ENCODE measurements around the gene AKAP10.
"Not testable (repeated sequence)": the region's sequence is repeated elsewhere in the genome, so short reads cannot be mapped to it uniquely, and the experiment has no call there.

The AKAP10 gene

DNA sequence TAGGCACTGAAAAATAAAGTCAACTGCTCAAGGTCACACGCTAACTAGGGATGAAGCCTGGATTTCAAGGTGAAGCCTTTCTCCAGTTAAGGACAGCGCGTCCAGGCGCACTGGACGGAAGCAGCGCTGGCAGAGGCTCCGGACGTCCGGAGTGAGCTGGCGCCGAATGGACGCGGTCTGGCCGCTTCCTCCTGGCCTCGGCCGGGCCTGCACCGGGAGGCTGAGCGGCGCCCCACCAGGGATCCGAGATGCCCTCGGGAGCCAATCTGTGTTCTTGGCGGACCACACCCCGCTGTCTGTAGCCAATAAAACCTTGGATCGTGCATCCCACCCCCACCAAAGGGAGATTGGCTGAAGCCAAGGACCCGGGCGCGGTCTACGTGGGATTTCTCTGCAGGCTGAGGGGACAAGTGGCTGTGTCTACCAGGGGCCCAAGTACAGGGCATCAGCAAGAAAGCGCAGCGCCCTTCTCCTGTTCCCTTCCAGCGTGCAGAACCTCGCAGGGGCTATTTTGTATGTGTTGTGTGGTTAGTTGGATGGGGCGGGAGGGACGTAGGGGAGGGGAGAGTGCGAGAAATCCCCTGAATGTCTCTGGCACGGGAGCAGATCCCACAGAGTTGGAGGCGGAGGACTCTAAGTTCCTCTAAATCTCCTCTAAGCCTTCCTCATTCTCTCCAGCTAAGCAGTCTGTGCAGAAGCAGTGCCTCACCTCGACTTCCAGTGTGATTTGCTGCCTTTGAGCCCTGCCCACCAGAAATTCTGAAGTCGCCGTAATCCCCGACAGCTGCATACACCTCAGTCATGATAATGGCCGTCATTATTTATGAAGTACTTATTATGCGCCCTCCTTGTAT is 2.5 kb upstream of the AKAP10 start:
- no peak for DNase-seq (ENCODE audit: low read depth)

DNA sequence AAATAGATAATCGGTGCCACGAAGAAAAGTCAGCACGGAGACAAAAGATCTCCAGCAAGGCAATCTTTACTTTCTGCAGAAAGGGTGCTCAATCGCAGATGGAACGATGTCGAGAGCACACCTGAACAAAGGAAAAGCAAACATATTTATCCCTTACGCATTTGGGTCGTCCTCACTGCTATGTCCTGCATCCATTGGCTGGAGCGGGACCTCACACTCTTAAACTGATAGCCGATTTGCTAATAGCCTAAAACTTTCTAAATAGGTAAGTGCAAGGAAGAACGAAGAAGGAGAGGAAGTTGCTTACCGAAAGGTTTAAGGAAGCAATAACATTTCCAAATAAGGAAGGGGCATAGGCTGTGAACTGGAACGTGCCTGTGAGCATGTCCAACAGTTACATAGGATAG is 1.2 kb upstream of the AKAP10 start:
- no peak for DNase-seq (ENCODE audit: low read depth)

DNA sequence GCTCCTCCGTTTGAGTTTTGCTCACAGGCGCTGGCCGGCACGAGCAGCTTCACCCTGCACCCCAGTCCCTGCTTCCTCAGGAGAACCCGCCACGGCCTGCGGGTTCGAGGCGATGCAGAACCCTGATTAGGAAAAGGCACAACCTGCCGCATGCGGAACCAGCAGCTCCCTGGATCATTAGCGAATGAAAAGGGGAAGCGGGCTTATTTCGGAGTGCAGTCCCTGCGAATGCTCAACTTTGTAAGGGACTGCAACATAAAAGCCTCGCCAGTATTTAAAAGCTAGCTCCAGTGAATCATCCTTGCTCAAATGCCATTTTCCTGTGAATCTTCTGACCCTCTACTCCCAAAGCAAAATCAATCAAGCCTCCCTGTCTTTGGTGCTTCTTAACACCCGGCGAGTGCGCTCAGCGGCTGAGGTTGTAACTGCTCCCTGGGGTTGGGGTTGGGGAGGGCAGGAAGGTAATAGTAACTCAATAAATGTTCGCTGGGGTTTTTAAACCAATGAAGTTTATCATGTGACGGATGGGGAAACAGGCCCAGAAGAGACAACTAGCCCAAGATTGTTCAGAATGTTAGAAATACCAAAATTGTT is 678 bp upstream of the AKAP10 start:
- DNase-seq (ENCODE audit: low read depth), result no peak

DNA sequence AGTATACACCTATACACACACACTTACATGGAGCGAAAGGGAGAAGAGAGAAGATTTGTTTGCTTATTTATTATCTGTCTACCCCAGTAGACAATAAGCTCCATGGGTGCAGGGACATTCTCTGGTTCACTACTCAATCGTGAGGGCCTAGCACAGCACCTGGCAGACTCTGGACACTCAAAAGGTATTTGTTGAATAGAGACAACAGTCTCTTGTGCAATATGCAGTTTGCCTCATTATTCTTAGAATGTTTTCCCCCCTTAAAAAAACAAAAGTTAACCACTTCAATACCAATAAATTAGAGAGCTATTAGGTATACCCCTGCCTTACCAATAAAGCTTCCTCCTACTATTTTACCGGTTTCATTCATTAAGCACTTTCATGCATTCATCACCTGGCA is 2.0 kb downstream of the AKAP10 start:
- no peak for DNase-seq (ENCODE audit: low read depth)

DNA sequence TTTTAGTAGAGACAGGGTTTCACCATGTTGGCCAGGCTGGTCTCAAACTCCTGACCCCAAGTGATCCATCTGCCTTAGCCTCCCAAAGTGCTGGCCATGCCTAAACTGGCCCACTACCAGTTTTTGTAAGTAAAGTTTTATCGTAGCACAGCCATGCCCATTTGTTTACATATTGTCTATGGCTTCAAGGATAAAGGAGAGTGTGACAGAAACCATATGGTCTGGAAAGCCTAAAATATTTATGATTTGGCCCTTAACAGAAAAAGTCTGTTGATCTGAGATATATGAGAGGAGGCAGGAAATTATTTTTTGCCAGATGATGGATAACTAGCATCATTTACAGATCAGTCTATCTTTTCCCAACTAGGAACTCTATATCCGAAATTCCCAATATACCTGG is 4.5 kb downstream of the AKAP10 start:
- DNase-seq (ENCODE audit: low read depth), result no peak

DNA sequence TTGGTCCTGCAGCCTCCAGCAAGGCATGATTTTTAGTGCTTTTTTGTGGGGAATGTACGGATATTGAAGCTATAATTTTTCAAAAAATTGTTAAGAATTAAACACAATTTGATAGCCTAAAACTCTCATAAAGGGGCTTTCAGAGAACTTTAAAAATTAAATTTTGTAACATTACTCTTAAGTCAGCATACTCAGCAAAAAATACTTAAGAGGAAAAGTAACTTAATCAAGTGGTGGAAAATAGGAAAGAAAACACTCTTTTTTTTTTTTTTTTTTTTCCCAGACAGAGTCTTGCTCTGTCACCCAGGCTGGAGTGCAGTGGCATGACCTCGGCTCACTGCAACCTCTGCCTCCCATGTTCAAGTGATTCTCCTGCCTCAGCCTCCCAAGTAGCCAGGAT is 14.7 kb downstream of the AKAP10 start:
- not testable (repeated sequence) for DNase-seq (ENCODE audit: low read depth)

DNA sequence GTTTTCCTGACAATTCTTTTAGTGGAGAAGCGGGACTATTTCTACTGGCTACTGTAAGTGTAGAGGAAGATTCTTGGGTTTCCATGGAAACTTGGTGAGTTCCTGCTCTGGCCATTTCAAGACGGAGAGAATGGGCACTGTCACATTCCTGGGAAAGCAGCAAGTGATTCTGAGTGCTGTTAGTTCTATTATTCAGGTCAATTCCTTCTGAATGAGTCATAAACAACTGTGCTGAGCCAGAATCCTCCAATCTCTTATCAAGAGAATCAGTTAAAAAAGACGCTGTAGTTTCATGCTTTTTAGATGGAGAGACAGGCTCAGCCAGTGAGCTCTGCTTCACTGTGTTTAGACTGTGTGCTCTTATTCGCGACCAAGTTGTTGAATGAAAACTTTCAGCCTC is 19.6 kb downstream of the AKAP10 start:
- no peak for DNase-seq (ENCODE audit: low read depth)

DNA sequence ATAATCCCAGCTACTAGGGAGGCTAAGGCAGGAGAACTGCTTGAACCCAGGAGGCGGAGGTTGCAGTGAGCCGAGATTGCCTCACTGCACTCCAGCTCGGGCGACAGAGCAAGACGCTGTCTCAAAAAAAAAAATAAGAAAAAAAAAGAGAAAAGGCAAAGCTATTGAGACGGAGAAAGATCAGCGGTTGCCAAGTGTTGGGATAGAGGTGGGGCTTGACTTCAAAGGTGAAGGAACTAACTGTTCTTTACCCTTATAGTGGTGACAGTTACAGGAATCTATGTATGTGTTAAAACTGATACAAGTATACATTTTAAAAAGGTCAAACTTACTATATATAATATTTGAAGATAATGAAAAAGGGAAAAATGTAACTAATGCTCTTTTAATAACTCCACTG is 22.5 kb downstream of the AKAP10 start:
- DNase-seq (ENCODE audit: low read depth), result no peak

DNA sequence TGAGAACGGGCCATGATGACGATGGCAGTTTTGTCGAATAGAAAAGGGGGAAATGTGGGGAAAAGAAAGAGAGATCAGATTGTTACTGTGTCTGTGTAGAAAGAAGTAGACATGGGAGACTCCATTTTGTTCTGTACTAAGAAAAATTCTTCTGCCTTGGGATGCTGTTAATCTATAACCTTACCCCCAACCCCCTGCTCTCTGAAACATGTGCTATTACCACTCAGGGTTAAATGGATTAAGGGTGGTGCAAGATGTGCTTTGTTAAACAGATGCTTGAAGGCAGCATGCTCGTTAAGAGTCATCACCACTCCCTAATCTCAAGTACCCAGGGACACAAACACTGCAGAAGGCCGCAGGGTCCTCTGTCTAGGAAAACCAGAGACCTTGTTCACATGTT is 26.2 kb downstream of the AKAP10 start:
- DNase-seq (ENCODE audit: low read depth), result not testable (repeated sequence)

DNA sequence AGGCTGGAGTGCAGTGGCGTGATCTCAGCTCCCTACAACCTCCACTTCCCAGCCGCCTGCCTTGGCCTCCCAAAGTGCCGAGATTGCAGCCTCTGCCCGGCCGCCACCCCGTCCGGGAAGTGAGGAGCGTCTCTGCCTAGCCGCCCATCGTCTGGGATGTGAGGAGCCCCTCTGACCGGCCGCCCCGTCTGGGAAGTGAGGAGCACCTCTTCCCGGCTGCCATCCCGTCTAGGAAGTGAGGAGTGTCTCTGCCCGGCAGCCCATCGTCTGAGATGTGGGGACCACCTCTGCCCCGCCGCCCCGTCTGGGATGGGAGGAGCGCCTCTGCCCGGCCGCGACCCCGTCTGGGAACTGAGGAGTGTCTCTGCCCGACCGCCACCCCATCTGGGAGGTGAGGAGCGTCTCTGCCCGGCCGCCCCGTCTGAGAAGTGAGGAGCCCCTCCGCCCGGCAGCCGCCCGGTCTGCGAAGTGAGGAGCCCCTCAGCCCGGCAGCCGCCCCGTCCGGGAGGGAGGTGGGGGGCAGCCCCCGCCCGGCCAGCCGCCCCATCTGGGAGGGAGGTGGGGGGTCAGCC is 26.9 kb downstream of the AKAP10 start:
- DNase-seq (ENCODE audit: low read depth), result not testable (repeated sequence)

DNA sequence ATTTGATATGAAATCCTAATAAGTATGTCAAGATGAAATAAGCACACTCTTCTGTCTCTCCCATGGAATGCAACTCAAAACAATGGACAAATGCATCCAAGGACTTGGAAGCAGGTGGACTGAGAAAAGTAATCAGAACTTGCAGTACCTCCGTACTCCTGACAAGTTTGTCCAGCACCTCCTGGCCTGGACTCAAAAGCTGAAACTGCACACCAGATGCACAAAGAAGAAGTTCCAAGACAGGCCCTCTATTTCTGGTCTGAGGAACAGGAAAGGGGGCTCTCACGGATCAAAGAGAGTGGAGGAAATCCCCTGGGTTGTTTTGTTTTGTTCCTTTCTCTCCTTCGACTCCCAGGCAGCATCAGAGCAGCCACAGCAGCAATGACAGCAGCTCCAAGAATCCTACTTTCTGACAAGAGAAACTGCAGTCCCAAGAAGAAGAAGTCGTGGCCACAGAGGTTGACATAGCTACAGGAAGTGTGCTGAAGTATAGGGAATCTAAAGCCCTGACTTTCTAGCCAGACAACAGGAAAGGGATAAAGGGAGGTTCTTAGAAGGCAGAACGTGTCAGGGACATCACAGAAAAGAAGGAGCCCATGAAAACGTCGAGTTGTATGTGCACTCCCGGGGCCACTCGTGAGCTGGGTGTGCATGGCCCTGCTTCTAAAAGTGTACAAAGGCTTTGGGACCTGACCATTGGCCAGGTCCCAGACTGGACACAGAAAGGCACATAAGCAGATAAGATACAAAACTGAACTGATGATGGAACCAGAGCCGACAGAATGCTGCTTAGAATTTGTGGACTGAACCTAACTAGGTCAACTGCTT is 29.3 kb downstream of the AKAP10 start:
- no peak for DNase-seq (ENCODE audit: low read depth)

DNA sequence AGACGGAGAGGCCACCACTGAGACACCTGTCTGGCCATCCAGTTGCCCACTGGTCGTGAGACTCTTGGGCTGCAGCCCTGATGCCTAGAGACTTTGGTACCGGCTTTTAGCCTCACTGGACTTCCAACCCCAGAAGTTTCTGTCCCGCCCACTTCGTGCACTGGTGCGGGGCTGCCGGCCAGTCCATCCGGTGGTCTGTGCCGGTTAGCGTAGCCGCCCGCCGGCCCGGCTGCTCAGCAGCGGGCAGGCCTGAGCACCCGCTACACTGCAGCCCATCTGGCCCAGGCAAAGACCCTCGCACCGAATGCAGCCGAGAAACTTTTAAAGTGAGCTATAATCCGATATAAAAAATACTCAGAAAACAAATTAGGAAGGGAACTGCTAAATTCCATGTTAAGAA is 30.7 kb downstream of the AKAP10 start:
- DNase-seq (ENCODE audit: low read depth), result no peak

DNA sequence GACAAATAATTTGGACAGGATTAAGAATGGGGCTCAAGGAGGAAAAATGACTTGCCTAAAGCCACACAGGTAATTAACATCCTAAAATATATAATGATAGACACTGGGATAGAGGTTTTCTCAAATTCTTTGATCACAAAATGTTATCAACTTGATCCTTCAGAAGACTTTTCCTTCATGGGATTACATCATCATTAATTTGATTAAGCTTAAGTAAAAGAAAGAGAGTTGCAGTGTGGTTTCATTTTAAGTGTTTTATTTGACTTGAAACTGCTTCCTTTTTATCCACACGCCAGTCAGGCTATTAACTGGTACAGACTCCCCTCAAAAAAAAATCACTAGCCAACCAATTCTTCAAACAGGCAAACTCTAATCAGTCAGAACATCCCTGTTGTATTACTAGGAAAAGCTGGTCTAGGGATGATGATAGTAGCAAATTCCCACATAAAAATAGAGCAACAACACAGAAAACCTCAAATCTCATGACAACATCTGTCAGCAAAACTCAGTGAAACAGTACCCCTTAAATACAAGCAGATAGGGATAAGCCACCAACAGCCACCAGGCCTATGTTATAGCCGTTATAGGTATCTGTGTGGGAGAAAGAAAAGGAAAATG is 32.5 kb downstream of the AKAP10 start:
- no peak for DNase-seq (ENCODE audit: low read depth)

DNA sequence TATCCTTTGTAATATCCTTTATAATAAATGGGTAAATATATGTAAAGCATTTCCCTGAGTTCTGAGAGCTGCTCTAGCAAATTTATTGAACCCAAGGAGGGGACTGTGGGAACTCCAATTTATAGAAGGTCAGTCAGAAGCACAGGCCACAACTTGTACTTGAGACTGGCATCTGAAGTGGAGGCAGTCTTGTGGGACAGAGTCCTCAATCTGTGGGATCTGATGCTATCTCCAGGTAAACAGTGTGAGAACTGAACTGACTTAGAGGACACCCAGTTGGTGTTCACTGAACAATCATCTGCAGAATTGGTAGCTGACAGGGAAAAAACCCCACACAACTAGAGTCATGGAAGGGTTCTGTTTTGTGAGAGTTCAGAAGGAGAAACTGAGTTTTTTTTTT is 34.0 kb downstream of the AKAP10 start:
- DNase-seq (ENCODE audit: low read depth), result no peak

DNA sequence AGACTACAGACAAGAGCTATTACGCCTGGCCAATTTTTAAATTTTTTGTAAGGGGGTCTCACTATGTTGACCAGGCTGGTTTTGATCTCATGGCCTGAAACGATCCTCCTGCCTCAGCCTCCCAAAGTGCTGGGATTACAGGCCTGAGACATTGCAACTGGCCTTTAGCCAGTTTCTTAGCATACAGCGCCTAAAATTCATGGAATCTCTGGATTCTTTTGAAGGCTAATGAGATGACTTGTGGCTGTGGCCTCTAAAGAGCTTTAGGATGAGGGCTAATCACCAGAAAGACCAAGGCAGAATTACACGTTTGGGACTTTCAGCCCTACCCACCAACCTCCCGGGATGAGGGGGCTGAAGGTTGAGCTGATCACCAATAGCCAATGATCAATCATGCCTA is 34.6 kb downstream of the AKAP10 start:
- no peak for DNase-seq (ENCODE audit: low read depth)

DNA sequence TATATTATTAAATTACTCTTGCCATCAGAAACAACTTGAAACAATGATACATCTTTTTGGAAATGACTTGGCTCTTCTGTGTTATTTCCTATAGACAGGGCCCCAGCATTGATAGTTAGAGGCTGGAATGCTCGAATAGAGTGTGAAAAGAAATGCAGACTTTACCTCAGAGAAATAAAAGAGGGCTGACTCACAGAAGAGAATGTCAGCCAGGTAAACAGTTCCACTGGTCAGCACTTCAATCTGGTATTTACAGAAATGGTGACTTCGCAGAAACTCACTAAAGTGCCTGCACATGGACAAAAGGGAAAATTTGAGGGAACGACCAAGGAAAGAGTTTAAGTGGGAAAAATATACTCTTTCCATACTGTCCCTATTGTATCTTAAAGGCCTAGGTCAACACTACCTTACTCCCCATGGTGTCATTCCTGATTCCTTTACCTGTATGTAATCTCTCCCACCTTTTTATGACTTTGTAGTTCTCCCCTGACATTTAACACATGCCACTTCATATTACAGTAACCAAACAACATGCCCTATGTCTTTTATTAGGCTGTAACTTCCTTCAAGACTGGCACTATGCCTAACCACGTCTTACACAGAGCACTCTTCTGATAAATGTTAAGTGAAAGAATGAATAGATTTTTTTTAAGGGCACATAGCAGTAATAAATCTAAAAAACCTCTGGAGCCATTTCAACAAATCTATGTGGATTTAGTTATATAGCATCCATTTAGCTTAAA is 36.7 kb downstream of the AKAP10 start:
- no peak for DNase-seq (ENCODE audit: low read depth)

DNA sequence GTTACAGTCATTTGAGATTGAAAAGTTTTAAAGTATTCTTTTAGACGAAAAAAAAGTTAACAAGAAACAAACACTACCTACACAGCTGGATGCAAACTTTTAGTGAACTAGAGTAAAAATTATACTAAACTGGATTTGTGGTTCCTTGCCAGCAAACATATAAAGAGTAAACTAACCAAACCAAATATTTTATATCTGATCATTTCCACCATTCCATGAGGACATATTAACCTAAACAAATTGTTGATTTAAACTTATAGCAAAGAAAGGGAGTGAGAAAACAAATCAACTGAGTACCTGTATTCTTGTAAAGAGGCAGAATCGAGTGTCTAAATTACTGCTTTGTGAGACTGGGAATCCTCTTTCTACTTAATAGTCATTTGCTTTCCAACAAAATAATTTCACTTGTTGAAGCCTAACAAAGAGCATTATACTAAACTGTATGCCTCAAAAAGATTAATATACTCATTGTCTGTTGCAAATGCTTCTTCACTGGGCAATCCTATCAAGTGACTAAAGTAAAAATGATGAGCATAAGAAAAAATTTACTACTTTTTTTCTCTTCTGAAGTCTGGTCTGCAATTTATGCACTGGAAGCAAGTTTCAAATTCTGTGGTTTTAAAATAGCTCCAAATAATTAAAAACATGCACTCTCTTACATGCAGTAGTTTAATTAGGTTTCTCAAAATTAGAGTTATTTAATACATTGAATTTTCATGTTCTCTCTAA is 37.5 kb downstream of the AKAP10 start:
- no peak for DNase-seq (ENCODE audit: low read depth)

DNA sequence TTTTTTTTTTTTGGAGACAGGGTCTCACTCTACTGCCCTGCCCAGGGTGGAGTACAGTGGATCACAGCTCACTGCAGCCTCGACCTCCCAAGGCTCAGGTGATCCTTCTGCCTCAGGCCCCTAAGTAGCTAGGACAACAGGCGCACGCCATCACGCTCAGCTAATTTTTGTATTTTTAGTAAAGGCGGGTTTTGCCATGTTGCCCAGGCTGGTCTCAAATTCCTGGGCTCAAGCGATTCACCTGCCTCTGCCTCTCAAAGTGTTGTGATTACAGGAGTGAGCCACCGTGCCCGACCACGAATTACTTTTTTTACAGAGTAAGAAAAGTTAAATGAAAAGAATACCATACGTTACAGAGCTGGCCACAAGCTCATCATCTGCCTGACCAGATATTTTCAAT is 38.9 kb downstream of the AKAP10 start:
- DNase-seq (ENCODE audit: low read depth), result no peak

DNA sequence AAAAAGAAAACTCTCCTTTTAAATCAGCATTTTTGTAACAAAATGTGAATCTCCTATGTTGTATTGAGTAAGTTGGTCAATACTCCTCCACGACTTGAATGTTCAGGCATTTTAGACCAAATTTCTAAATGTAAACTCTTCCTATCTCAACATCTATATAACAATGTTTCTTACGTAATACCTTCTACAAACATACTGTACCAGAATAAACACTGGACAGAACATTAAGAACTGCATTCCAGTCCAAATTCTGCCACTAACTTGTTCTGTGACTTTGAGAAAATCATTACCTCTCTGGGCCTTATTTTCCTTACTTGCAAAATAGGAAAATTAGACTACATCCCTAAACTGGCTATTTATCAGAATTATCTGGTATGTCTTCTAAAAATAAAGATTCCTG is 40.1 kb downstream of the AKAP10 start:
- DNase-seq (ENCODE audit: low read depth), result no peak

DNA sequence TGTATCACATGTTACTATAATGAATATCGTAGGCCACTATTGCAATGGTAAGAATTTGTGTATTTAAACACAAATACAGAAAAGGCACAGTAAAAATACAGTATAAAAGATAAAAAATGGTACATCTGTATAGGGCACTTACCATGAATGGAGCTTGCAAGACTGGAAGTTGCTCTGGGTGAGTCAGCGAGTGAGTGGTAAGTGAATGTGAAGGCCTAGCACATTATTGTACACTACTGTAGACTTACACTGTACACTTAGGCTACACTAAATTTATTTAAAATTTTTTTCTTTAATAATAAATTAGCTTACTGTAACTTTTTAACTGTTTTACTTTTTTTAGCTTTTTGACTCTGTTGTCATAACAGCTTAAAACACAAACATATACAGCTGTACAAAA is 42.5 kb downstream of the AKAP10 start:
- no peak for DNase-seq (ENCODE audit: low read depth)

DNA sequence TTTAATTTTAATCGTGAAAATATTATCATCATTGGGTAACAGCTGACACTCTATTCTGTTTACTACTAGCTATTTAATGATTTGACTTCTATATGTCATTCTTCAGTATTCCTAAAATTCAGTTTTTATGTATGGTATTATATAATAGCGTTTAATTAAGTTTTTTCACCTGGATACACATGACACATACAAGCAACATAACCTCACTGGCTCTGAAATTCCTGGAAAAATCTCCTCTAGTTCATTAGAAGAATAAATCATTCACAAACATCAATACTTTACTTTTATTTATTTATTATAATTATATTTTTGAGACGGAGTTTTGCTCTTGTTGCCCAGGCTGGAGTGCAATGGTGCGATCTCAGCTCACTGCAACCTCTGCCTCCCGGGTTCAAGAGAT is 44.0 kb downstream of the AKAP10 start:
- DNase-seq (ENCODE audit: low read depth), result no peak

Measured in activated T-cell treated with anti-CD3 and anti-CD28 coated beads for 24 hours (primary cell).